T-cell (primary cell): Measurements from ENCODE around the gene RUBCNL. TPM values are rescaled to one million over a fixed set of nuclear protein-coding genes. Genes with fewer than 3 reads are reported as not detected.

Experiments
- ATAC-seq, 4 experiments: fragments of 200-7000 bp in 3 of 4; fragments of 150-1000 bp in 1 of 4; cut with Tn5 transposase; replicated peaks in 1 of 4; 1 replicate in 3 of 4; 2 replicates in 1 of 4; pipeline ENCODE4 v1.10.0; 2021; ENCODE audit warnings: moderate library complexity in 3 of 4, mild to moderate bottlenecking in 2 of 4, moderate number of reproducible peaks in 1 of 4
- CTCF ChIA-PET, 2 donors: fragments of 300-600 bp; sonication (Branson Sonifier 250); formaldehyde crosslinking; loops; one replicate each; lab custom pipeline; 2022; ENCODE audit warnings: antibody characterized with exemption in 2 of 2; lab: Charles Lee
- POLR2A ChIA-PET, 2 donors: fragments of 300-600 bp; sonication (Branson Sonifier 250); formaldehyde crosslinking; loops; one replicate each; lab custom pipeline; 2022; ENCODE audit warnings: antibody characterized with exemption in 2 of 2; lab: Charles Lee
- DNase-seq, 35 experiments: peaks; one replicate each; pipeline versions ENCODE4 v3.0.0 to v3.0.0-alpha.2; 2013 to 2023
- H3K27ac ChIP-seq: one replicate; pipeline ENCODE4 v1.5.1; 2013; ENCODE audit warnings: low read length
- H3K27me3 ChIP-seq, 2 experiments: replicated peaks in 1 of 2; 1 replicate in 1 of 2; 2 replicates in 1 of 2; pipeline versions ENCODE4 v1.6.1 to v1.7.0; 2013; ENCODE audit warnings: low read length in 1 of 2, mixed read lengths in 1 of 2; ENCODE audit not compliant: control insufficient read depth in 2 of 2, insufficient read depth in 2 of 2; ENCODE audit errors: extremely low read depth in 1 of 2
- H3K36me3 ChIP-seq, 2 donors: 1 replicate in 1 of 2; 2 replicates in 1 of 2; pipeline versions ENCODE4 v1.6.1 to v1.7.0; 2013; ENCODE audit warnings: low read length in 1 of 2; ENCODE audit not compliant: control insufficient read depth in 2 of 2, insufficient read depth in 1 of 2; ENCODE audit errors: extremely low read depth in 1 of 2
- H3K4me1 ChIP-seq, 2 experiments: 1 replicate in 1 of 2; 2 replicates in 1 of 2; pipeline versions ENCODE4 v1.6.1 to v1.7.0; 2013; ENCODE audit warnings: low read length in 2 of 2, mixed read lengths in 1 of 2; ENCODE audit not compliant: insufficient read depth in 2 of 2, control insufficient read depth in 1 of 2; ENCODE audit errors: extremely low read depth in 1 of 2
- H3K4me3 ChIP-seq, 2 donors: 1 replicate in 1 of 2; 2 replicates in 1 of 2; pipeline versions ENCODE4 v1.5.1 to v1.7.0; 2013; ENCODE audit warnings: mild to moderate bottlenecking in 2 of 2, low read length in 1 of 2, moderate library complexity in 1 of 2; ENCODE audit not compliant: control insufficient read depth in 1 of 2; ENCODE audit errors: extremely low read depth in 1 of 2
- H3K9me3 ChIP-seq: 2 replicates; pipeline ENCODE4 v1.7.0; 2013
- H3K27ac Mint-ChIP-seq, 2 donors: one replicate each; pipeline ENCODE4 v1.8.0; 2020 to 2021; ENCODE audit warnings: mild to moderate bottlenecking in 2 of 2, mixed read lengths in 2 of 2
- H3K27me3 Mint-ChIP-seq, 2 donors: one replicate each; pipeline ENCODE4 v1.8.0; 2021 to 2022; ENCODE audit warnings: mixed read lengths in 2 of 2
- H3K36me3 Mint-ChIP-seq: one replicate; pipeline ENCODE4 v1.8.0; 2021; ENCODE audit warnings: mixed read lengths
- H3K4me1 Mint-ChIP-seq, 3 donors: one replicate each; pipeline ENCODE4 v1.8.0; 2020 to 2022; ENCODE audit warnings: mixed read lengths in 3 of 3, mild to moderate bottlenecking in 1 of 3
- H3K4me3 Mint-ChIP-seq, 3 donors: one replicate each; pipeline ENCODE4 v1.8.0; 2020 to 2022; ENCODE audit warnings: mild to moderate bottlenecking in 3 of 3, mixed read lengths in 3 of 3, moderate library complexity in 3 of 3
- H3K9me3 Mint-ChIP-seq, 3 donors: one replicate each; pipeline ENCODE4 v1.8.0; 2020 to 2022; ENCODE audit warnings: mixed read lengths in 3 of 3
- WGBS: methylation state at CpG from one replicate; pipeline ENCODE4 v1.1.5; 2013; ENCODE audit warnings: missing lambda C conversion rate; ENCODE audit not compliant: insufficient coverage; 5-methylcytosine and 5-hydroxymethylcytosine counted together
- total RNA-seq, 35 experiments: library from RNA in 6 of 35; stranded (reverse) in 6 of 35; fragments of 120-200 nt in 1 of 35; gene quantifications; one replicate each; pipeline versions ENCODE4 v1.2.1 to v1.2.4 and lab custom pipeline; 2013 to 2026

Gene RUBCNL
- total RNA-seq, 5 donors from 2014 or later (not counting 1 experiment from before 2014, with no cell fraction given) = 1.4 to 11.7 (median 2.2) TPM

- H3K4me1 Mint-ChIP-seq = peaks cover 12 to 14% (median 13%) of the 10 kb centered on the region in 3 donors
- H3K36me3 Mint-ChIP-seq = no peaks in the 10 kb centered on the region
- no peak overlapping the region for H3K4me3 ChIP-seq
- no peak overlapping the region for H3K27ac Mint-ChIP-seq
- H3K4me3 Mint-ChIP-seq = no peak overlapping the region
- H3K27me3 Mint-ChIP-seq = peaks cover 3 to 6% of the 10 kb centered on the region in 2 donors
- POLR2A ChIA-PET = no interaction called here
- ATAC-seq (no peak), DNase-seq (no peak)
- H3K9me3 Mint-ChIP-seq = no peaks in the 10 kb centered on the region
- peaks cover 4 to 8% of the 10 kb centered on the region in 2 experiments for H3K4me1 ChIP-seq
- CTCF ChIA-PET = interaction anchor here in 1 of 2 donors (0.6 kb wide), 1 partner anchor 165 kb away, joined by 5 read pairs; no protein-coding TSS in a partner anchor
- H3K27ac ChIP-seq = no peak overlapping the region
- no peaks in the 10 kb centered on the region for H3K27me3 ChIP-seq
- no peaks in the 10 kb centered on the region for H3K9me3 ChIP-seq
- no CpG with 5 or more reads among the region's 1 CpG for WGBS
- H3K36me3 ChIP-seq = no peaks in the 10 kb centered on the region
These were observed 59.8 kb downstream of the RUBCNL start for GRCh38 chr13:46327246-46327645.

GRCh38 chr13:46324976-46325375 lies 62.1 kb downstream of the RUBCNL start:
- Mint-ChIP-seq H3K9me3 (no peaks in the 10 kb centered on the region), H3K4me1 (peaks cover 16 to 20% (median 16%) of the 10 kb centered on the region in 3 donors), H3K4me3 (no peak overlapping the region), H3K27ac (no peak overlapping the region), H3K36me3 (no peaks in the 10 kb centered on the region), H3K27me3 (peaks cover 3 to 6% of the 10 kb centered on the region in 2 donors)
- Histone ChIP-seq H3K27me3 (no peaks in the 10 kb centered on the region), H3K4me3 (no peak overlapping the region), H3K36me3 (no peaks in the 10 kb centered on the region), H3K27ac (no peak overlapping the region), H3K4me1 (peaks cover 12 to 15% of the 10 kb centered on the region in 2 experiments), H3K9me3 (no peaks in the 10 kb centered on the region)
- POLR2A ChIA-PET = no interaction called here
- ATAC-seq (no peak), DNase-seq (no peak)
- WGBS = 100% methylated on average over 1 of the region's 5 CpGs
- CTCF ChIA-PET = interaction anchor here in 1 of 2 donors (1.0 kb wide), 1 partner anchor 34 kb away, joined by 3 read pairs; no protein-coding TSS in a partner anchor

- Mint-ChIP-seq H3K27me3 (peaks cover 0 to 6% of the 10 kb centered on the region in 2 donors), H3K27ac (peak overlapping the region; percentile 95 to 96), H3K4me1 (peaks cover 33 to 46% (median 36%) of the 10 kb centered on the region in 3 donors), H3K36me3 (no peaks in the 10 kb centered on the region), H3K4me3 (peak overlapping the region; percentile 76 to 82 (median 79)), H3K9me3 (no peaks in the 10 kb centered on the region)
- peak; percentile 49 to 87 (median 70) for DNase-seq
- H3K9me3 ChIP-seq = no peaks in the 10 kb centered on the region
- peak overlapping the region; percentile 42 to 43 for H3K4me3 ChIP-seq
- no peaks in the 10 kb centered on the region for H3K27me3 ChIP-seq
- peak; percentile 85 to 92 (median 88) for ATAC-seq
- H3K4me1 ChIP-seq = peaks cover 14 to 15% of the 10 kb centered on the region in 2 experiments
- ChIA-PET POLR2A (interaction anchor here (0.5 to 1.0 kb wide), 3 partner anchors 25 to 356 kb away, joined by 3 to 7 read pairs (median 4); no protein-coding TSS in a partner anchor), CTCF (interaction anchor here (0.5 to 2.2 kb wide), 39 partner anchors 10 to 1958 kb away, joined by 3 to 32 read pairs (median 4); partner anchors contain the start of genes LCP1 (in 1 of the 2) and ZC3H13 (in 1 of the 2))
- no peaks in the 10 kb centered on the region for H3K36me3 ChIP-seq
- H3K27ac ChIP-seq = peak overlapping the region; percentile 69
- 48% methylated on average over 12 of the region's 17 CpGs for WGBS
These were observed 65.4 kb downstream of the RUBCNL start for GRCh38 chr13:46321494-46322225.

- Mint-ChIP-seq H3K9me3 (no peaks in the 10 kb centered on the region), H3K27ac (peak overlapping the region; percentile 95 to 96), H3K36me3 (peaks cover under 1% of the 10 kb centered on the region), H3K27me3 (peaks cover 0 to 3% of the 10 kb centered on the region in 2 donors), H3K4me3 (peak overlapping the region; percentile 76 to 82 (median 79)), H3K4me1 (peaks cover 35 to 46% (median 36%) of the 10 kb centered on the region in 3 donors)
- ChIA-PET POLR2A (interaction anchor here (0.5 to 0.6 kb wide), 2 partner anchors 17 to 159 kb away, joined by 3 read pairs; no protein-coding TSS in a partner anchor), CTCF (interaction anchor here (0.5 to 2.2 kb wide), 40 partner anchors 9 to 1917 kb away, joined by 3 to 32 read pairs (median 4); no protein-coding TSS in a partner anchor)
- H3K9me3 ChIP-seq = no peaks in the 10 kb centered on the region
- H3K4me1 ChIP-seq = peaks cover 14 to 15% of the 10 kb centered on the region in 2 experiments
- H3K27me3 ChIP-seq = no peaks in the 10 kb centered on the region
- 66% methylated on average over 4 of the region's 4 CpGs for WGBS
- no peaks in the 10 kb centered on the region for H3K36me3 ChIP-seq
- H3K27ac ChIP-seq = peak overlapping the region; percentile 69
- ATAC-seq (peak; percentile 18 to 34 (median 24)), DNase-seq (peak in 3 of 35 experiments; percentile 12 to 23 (median 13))
- peak overlapping the region; percentile 42 to 43 for H3K4me3 ChIP-seq
These were observed 66.2 kb downstream of the RUBCNL start for GRCh38 chr13:46320821-46321220.

- CTCF ChIA-PET = interaction anchor here (0.6 to 2.2 kb wide), 19 partner anchors 12 to 1918 kb away, joined by 3 to 32 read pairs (median 5); no protein-coding TSS in a partner anchor
- H3K27ac ChIP-seq = peak overlapping the region; percentile 69
- DNase-seq = peak in 6 of 35 experiments; percentile 5 to 31 (median 18)
- whole genome bisulfite sequencing = 90% methylated on average over 1 of the region's 3 CpGs
- no peaks in the 10 kb centered on the region for H3K36me3 ChIP-seq
- peaks cover 14 to 15% of the 10 kb centered on the region in 2 experiments for H3K4me1 ChIP-seq
- H3K4me3 ChIP-seq = peak overlapping the region; percentile 42 to 43
- H3K36me3 Mint-ChIP-seq = peaks cover 5% of the 10 kb centered on the region
- ATAC-seq = peak in 3 of 4 experiments; percentile 22 to 40 (median 36)
- peak overlapping the region; percentile 76 to 82 (median 79) for H3K4me3 Mint-ChIP-seq
- peaks cover 0 to 3% of the 10 kb centered on the region in 2 donors for H3K27me3 Mint-ChIP-seq
- H3K9me3 ChIP-seq = no peaks in the 10 kb centered on the region
- POLR2A ChIA-PET = interaction anchor here (0.5 to 0.7 kb wide), 2 partner anchors 17 to 151 kb away, joined by 3 to 11 read pairs; no protein-coding TSS in a partner anchor
- H3K4me1 Mint-ChIP-seq = peaks cover 36 to 46% (median 36%) of the 10 kb centered on the region in 3 donors
- peak overlapping the region; percentile 95 to 96 for H3K27ac Mint-ChIP-seq
- no peaks in the 10 kb centered on the region for H3K9me3 Mint-ChIP-seq
- H3K27me3 ChIP-seq = no peaks in the 10 kb centered on the region
These were observed 66.6 kb downstream of the RUBCNL start for GRCh38 chr13:46320406-46320805.

GRCh38 chr13:46318986-46319385 lies 68.1 kb downstream of the RUBCNL start:
- ATAC-seq (no peak), DNase-seq (no peak)
- no peak overlapping the region for H3K4me3 Mint-ChIP-seq
- peaks cover 14 to 15% of the 10 kb centered on the region in 2 experiments for H3K4me1 ChIP-seq
- H3K36me3 Mint-ChIP-seq = peaks cover 13% of the 10 kb centered on the region
- no peaks in the 10 kb centered on the region for H3K36me3 ChIP-seq
- no peaks in the 10 kb centered on the region for H3K9me3 Mint-ChIP-seq
- peaks cover 0 to 3% of the 10 kb centered on the region in 2 donors for H3K27me3 Mint-ChIP-seq
- H3K27ac ChIP-seq = no peak overlapping the region
- no CpG with 5 or more reads among the region's 1 CpG for WGBS
- no peaks in the 10 kb centered on the region for H3K27me3 ChIP-seq
- ChIA-PET POLR2A (no interaction called here), CTCF (interaction anchor here (0.8 to 1.7 kb wide), 4 partner anchors 23 to 30 kb away, joined by 3 to 5 read pairs (median 4); no protein-coding TSS in a partner anchor)
- no peaks in the 10 kb centered on the region for H3K9me3 ChIP-seq
- no peak overlapping the region for H3K4me3 ChIP-seq
- peaks cover 39 to 49% (median 41%) of the 10 kb centered on the region in 3 donors for H3K4me1 Mint-ChIP-seq
- no peak overlapping the region for H3K27ac Mint-ChIP-seq
